Type B pancreatic cell (in vitro differentiated cells): Measurements from ENCODE around the gene RAF1. TPM values are rescaled to one million over a fixed set of nuclear protein-coding genes. Genes with fewer than 3 reads are reported as not detected.

Experiments
- DNase-seq: peaks from one replicate; pipeline ENCODE4 v3.0.0; 2021; ENCODE audit warnings: mixed read lengths; ENCODE audit not compliant: unreplicated experiment; ENCODE audit errors: extremely low spot score
- H3K27ac Mint-ChIP-seq: 2 replicates; pipeline ENCODE4 v1.8.0; 2021; ENCODE audit warnings: mild to moderate bottlenecking, mixed read lengths
- H3K27me3 Mint-ChIP-seq: 2 replicates; pipeline ENCODE4 v1.8.0; 2021; ENCODE audit warnings: mixed read lengths
- H3K36me3 Mint-ChIP-seq: 2 replicates; pipeline ENCODE4 v1.8.0; 2021; ENCODE audit warnings: mixed read lengths
- H3K4me1 Mint-ChIP-seq: one replicate; pipeline ENCODE4 v1.8.0; 2021; ENCODE audit warnings: mixed read lengths; ENCODE audit not compliant: unreplicated experiment
- H3K4me3 Mint-ChIP-seq: 2 replicates; pipeline ENCODE4 v1.8.0; 2021; ENCODE audit warnings: mild to moderate bottlenecking, mixed read lengths
- H3K9me3 Mint-ChIP-seq: 2 replicates; pipeline ENCODE4 v1.8.0; 2021; ENCODE audit warnings: mixed read lengths
- total RNA-seq: library from RNA; stranded (reverse); gene quantifications from 2 replicates; pipeline ENCODE4 v1.2.1, GENCODE V29; 2021; ENCODE audit warnings: low replicate concordance
- TF ChIP-seq, protein P1 (sequence below): fragments of 200-600 bp; sonication (generic); conservative IDR thresholded peaks from 2 replicates; pipeline ENCODE4 v1.5.0; 2021; ENCODE audit warnings: antibody characterized with exemption, mild to moderate bottlenecking

RAF1 gene
- total RNA-seq, 1 donor from 2014 or later, result 92.1 TPM

DNA sequence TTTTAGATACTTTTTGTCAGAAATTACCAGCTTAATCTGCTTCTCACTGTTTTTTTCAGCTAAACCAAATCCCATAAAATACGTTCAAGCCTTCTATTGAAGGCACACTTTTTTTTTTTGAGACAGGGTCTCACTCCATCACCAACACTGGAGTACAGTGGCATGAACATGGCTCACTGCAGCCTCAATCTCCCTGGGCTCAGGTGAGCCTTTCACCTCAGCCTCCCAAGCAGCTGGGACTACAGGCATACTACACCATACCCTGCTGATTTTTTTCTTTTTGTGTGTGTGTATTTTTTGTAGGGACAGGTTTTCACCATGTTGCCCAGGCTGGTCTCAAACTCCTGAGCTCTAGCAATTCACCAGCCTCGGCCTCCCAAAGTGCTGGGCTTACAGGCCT, 3.7 kb downstream of the RAF1 start:
- peak overlapping the region; percentile 68 for H3K27ac Mint-ChIP-seq
- H3K27me3 Mint-ChIP-seq, result no peaks in the 10 kb centered on the region
- peak overlapping the region; percentile 60 for H3K4me3 Mint-ChIP-seq
- H3K36me3 Mint-ChIP-seq, result peaks cover 16% of the 10 kb centered on the region
- TF ChIP-seq, protein P1, sequence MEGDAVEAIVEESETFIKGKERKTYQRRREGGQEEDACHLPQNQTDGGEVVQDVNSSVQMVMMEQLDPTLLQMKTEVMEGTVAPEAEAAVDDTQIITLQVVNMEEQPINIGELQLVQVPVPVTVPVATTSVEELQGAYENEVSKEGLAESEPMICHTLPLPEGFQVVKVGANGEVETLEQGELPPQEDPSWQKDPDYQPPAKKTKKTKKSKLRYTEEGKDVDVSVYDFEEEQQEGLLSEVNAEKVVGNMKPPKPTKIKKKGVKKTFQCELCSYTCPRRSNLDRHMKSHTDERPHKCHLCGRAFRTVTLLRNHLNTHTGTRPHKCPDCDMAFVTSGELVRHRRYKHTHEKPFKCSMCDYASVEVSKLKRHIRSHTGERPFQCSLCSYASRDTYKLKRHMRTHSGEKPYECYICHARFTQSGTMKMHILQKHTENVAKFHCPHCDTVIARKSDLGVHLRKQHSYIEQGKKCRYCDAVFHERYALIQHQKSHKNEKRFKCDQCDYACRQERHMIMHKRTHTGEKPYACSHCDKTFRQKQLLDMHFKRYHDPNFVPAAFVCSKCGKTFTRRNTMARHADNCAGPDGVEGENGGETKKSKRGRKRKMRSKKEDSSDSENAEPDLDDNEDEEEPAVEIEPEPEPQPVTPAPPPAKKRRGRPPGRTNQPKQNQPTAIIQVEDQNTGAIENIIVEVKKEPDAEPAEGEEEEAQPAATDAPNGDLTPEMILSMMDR, result no peak
- peaks cover 38% of the 10 kb centered on the region for H3K4me1 Mint-ChIP-seq
- H3K9me3 Mint-ChIP-seq, result no peaks in the 10 kb centered on the region
- DNase-seq, result no peak

DNA sequence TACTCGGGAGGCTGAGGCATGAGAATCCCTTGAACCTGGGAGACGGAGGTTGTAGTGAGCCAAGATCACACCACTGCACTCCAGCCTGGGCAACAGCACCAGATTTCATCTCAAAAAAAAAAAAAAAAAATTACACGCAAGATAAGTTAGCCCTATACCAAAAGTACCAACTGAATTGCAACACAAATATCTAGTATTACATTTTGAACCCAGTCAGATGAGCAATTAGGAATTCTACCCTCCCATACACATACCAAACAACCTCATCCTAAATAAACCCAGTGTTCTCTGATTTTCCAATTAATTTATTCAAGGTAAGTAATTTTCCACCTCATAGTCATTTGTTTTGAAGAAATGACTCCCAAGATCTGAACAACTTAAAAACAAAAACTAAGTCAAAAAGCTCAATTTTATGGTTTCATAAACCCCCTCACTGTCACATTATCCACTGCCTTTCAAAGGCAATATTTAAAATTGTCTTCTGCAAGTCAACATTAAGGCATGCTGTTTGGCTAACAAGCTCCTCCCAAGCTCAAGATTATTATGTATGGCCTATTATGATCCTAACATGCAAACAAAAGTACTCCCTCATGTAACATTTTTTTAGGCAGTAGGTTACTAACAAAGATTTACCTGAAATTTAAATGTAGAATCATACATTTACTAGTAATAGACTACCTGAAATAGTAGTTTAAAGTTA, 4.5 kb downstream of the RAF1 start:
- DNase-seq, result no peak
- Mint-ChIP-seq H3K4me1 (peaks cover 38% of the 10 kb centered on the region), H3K27me3 (no peaks in the 10 kb centered on the region), H3K27ac (peak overlapping the region; percentile 27), H3K4me3 (peak overlapping the region; percentile 16), H3K36me3 (peaks cover 16% of the 10 kb centered on the region), H3K9me3 (no peaks in the 10 kb centered on the region)
- TF ChIP-seq, protein P1, result no peak

DNA sequence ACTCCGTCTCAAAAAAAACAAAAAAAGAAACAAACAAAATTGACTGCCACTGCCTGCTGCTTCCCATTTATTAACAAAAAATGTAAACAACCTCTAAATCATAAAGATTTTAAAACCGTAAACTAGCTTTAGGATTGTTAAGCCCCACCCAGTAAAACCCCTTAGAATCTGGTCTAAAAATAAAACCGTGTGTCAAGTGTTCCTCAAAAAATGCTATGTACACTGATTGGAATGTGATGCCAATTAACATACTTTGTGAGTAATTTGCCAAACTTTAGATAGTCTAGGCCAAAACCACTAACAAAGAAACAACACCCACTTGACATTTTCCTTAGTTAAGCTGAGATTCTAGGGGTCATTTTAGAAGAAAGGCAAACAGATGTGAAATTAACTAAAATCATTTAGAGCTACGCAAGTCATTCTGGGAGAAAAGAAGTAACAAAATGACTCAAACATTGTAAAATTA, 5.3 kb downstream of the RAF1 start:
- Mint-ChIP-seq H3K36me3 (peaks cover 16% of the 10 kb centered on the region), H3K9me3 (no peaks in the 10 kb centered on the region), H3K4me3 (peak overlapping the region; percentile 29), H3K4me1 (peaks cover 38% of the 10 kb centered on the region), H3K27me3 (no peaks in the 10 kb centered on the region), H3K27ac (peak overlapping the region; percentile 79)
- TF ChIP-seq, protein P1, result no peak
- no peak for DNase-seq

DNA sequence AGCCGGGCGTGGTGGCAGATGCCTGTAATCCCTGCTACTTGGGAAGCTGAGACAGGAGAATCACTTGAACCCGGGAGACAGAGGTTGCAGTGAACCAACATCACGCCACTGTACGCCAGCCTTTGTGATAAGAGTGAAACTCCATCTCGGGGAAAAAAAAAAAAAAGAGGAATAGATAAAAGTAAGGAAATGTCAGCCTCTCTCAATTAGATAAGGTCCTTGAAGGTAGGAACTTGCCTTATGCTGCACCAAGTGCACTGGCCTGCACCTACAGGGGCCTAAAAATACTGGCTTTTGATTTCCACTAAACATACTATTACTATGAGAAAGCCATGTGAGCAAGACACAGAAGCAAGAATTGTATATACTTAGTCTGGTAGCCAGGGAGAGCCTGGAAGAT, 7.1 kb downstream of the RAF1 start:
- TF ChIP-seq, protein P1, result no peak
- Mint-ChIP-seq H3K27me3 (no peaks in the 10 kb centered on the region), H3K4me1 (peaks cover 37% of the 10 kb centered on the region), H3K36me3 (peaks cover 16% of the 10 kb centered on the region), H3K9me3 (no peaks in the 10 kb centered on the region), H3K27ac (no peak overlapping the region), H3K4me3 (no peak overlapping the region)
- DNase-seq, result no peak

DNA sequence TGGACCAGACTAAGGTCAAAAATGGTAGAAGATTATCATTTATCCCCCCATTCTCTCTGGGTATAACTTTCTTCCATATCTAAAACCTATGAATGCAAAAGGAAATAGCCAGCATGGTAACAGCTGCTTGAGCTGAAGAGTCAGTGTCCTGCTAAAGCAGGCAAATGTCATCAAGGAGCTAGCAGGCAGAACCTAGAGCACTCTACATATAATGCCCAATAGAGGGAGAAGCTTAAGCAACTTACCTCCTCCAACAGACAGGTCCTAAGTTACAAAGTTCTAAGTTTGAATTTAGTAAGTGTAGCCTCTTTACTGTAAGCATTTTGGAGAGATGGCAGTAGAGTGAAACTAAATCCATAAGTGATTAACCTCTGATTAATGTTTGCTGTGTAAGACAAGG, 7.7 kb downstream of the RAF1 start:
- TF ChIP-seq, protein P1, result no peak
- peaks cover 37% of the 10 kb centered on the region for H3K4me1 Mint-ChIP-seq
- H3K27ac Mint-ChIP-seq, result no peak overlapping the region
- no peak overlapping the region for H3K4me3 Mint-ChIP-seq
- H3K9me3 Mint-ChIP-seq, result no peaks in the 10 kb centered on the region
- no peaks in the 10 kb centered on the region for H3K27me3 Mint-ChIP-seq
- H3K36me3 Mint-ChIP-seq, result peaks cover 16% of the 10 kb centered on the region
- DNase-seq, result no peak
